ENCODE results near the gene QPCTL.

QPCTL gene

DNA sequence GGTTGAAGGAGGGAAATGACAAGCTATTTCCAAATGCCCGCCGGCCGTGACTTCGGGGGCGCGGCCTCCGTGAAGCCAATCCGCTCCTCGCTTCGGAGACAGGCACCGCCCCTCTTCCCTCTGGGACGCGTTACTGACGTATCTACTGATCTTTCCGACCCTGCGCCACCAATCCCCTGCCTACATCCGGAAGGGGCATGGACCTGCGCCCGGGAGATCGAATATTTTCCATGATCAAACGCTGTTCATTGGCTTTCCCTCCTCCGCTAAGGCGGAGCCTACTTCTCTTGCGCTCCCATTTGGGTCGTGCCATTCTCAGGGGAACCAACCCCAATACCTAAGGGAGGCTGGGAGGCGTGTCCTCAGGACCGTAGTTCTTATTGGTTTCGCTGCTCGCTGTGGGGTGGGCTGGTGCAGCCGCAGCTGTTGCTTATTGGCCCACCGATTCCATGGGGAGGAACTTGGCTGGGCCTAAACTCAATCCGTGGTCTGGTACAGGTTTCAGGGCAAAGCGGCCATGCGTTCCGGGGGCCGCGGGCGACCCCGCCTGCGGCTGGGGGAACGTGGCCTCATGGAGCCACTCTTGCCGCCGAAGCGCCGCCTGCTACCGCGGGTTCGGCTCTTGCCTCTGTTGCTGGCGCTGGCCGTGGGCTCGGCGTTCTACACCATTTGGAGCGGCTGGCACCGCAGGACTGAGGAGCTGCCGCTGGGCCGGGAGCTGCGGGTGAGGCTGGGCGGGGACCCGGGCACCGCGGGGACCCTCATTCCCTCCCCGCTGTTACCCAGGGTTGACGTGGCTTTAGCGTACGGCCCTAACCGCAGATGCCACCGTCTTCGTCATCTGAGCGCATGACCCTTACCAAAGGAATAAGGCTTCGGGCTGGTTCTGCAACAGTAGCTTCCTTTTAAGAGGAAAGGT, at the start of gene QPCTL:
QPCTL (plus strand) TSS at position 480 of the 919 bp plus-strand sequence; CDS start at position 518, 38 bp downstream.
- peak; percentile 100 for DNase-seq

DNA sequence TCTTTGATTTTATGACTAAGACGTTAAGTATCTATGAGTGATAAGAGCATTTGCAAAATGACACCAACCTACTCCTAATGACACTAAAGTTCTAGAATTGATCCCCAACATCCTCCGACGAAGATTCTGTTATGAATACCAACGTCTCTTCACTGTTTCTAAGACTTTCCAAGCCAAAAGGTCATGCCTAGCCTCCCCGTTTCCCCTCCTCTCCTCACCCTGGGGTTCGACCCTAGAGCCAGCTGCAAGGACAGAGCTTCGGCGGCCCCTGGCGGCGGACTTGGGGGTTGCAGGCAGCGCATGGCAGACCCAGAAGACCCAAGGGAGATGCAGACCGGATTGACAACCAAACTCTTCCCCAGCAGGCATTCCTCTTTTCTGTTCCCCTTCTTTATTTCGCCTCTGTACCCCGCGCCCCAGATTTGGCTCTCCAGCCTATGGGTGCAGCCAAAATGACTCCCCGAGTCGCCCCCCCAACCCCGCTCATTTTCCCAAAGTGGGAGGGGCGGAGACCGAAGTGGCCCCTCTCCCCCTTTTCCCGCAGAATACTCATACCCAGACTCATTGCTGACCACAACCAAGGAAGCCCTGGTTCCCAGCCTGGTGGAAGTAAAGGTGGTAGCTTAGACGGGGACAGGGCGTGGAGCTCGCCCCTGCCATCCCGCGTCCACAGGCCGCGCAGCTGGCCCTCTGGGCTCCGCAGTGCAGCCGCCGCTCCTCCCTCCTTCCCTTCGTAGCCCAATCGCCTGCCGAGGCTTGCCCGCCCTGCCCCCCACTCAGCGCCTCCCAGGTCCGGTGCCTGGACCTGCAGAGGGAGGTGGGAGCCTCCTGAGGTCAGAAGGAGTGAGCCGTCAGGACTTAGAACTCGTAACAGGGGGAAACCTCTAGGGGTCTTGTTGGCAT, 49.2 kb upstream of the QPCTL start:
- peak; percentile 62 for DNase-seq

GRCh38 chr19:45643927-45644771, 48.3 kb upstream of the QPCTL start:
- no peak for DNase-seq

GRCh38 chr19:45645068-45645630, 47.3 kb upstream of the QPCTL start:
- DNase-seq, result no peak

DNA sequence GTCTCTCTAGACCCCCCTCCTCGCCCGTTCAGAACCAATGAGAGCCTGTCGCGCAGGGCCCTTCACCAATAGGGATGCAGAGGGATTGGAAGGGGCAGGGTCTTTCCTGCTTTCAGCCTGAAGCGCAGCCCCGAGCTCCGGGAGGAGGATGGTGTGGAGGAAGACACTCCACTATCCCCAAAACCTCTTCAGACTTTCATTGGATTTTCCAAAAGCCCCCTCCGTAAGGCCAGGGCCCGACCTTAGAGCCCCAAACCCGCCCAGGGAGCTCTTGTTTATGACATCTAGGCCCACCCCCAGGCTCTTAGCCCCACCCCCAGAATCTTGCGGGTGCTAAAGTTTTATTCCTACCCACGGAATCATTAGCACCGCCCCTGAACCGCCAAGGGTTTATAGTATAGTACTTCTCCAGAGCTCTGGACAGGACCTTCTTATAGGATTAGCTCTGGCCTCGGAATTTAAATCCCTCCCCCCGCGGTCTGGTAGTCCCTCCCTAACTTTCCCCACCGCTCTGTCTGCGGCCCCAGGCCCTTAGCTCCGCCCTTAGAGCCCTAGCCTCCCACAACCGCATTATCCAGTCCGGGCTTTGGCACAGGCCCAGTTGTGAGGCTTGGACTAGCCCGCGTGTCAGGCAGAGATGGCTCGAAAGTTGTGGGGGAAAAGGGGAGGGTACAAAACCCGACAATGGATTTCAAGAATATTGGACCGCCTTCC, 46.7 kb upstream of the QPCTL start:
- peak; percentile 75 for DNase-seq

GRCh38 chr19:45646345-45646698, 46.1 kb upstream of the QPCTL start:
- DNase-seq, result no peak

GRCh38 chr19:45650722-45651121, 41.7 kb upstream of the QPCTL start:
- no peak for DNase-seq

- DNase-seq, result no peak
Measured at GRCh38 chr19:45653634-45654033, 38.8 kb upstream of the QPCTL start.

DNA sequence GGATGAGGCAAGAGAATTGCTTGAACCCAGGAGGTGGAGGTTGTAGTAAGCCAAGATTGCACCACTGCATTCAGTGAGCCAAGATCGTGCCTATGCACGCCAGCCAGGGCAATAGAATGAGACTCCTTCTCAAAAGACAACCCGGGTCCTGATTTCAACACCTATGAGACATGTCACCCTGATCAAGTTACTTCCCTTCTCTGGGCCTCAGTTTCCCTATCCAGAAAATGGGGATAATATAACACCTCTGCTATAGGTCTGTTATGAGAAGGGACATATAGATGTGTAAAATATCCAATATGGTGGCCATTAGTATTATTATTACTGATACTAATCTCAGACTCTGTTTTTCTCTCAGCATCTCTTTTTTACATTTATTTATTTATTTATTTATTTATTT, 37.4 kb upstream of the QPCTL start:
- DNase-seq, result no peak

GRCh38 chr19:45657520-45658167, 34.8 kb upstream of the QPCTL start:
- DNase-seq, result no peak

- no peak for DNase-seq
Measured at GRCh38 chr19:45659096-45659729, 33.3 kb upstream of the QPCTL start.

DNA sequence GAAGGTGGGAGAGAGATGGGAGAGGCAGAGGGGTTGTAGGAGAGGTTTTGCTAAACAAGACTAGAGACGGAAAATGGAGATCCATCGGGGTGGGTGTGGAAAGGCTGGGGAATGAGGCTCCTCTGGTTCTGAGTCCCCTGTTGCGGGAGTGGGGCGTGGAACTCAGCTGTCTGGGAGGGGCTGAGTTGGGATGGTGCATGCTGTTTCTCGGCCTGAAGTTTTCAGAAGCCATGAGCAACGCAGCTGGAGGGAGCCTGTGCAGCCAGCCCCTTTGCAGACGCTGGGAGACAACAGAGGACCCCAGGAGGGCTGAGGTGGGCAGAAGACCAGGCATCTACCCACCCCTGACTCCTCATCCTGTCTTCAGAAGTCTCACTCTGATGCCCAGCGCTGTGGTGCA, 31.8 kb upstream of the QPCTL start:
- no peak for DNase-seq

DNA sequence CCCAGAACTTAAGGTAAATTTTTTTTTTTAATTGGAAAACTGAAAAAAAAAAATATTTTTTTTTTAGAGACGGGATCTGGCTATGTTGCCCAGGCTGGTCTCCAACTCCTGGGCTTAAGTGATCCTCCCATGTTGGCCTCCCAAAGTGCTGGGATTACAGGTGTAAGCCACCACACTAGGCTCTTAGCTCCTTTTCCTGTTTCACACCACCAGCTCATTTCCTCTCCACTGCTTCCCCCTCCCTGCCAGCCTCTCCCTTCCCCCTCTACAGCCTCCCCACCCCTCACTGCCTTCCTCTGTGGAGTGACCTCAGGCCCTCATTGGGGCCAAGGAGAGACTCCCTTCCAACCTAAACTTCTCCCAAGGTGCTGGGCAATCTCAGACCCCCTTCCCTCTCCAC, 28.7 kb upstream of the QPCTL start:
- no peak for DNase-seq

GRCh38 chr19:45664575-45664974, 27.9 kb upstream of the QPCTL start:
- no peak for DNase-seq

- no peak for DNase-seq
Measured at GRCh38 chr19:45667620-45668341, 24.7 kb upstream of the QPCTL start, which contains the start of gene GIPR. Gene GIPR (plus strand): TSS chr19:45668221. CDS start chr19:45669521, 1,300 bp downstream.

DNA sequence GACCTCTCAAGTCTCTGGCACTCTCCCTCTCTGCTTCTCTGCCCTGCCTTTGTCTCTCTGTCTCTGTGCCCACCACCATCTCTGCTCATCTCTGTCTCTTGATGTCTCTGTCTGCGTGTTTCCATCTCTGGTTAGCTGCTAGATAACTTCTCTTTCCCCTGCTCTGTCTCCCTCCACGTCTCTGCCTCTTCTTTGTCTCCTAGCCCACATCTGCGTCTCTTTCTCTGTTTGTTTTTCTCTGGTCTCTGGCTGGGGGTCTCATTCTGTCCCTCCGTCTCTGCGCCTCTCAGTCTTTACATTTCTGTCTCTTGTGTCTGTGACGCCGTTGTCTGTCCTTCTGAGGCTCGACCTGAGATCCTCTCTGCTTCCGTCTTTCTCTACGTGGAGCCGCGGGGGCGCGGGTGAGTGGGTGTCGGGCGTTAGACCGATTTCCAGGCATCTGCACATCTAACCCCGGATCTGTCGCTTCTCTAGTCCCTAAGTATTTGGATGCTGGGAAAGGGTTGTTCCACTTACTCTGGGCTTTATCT, 24.1 kb upstream of the QPCTL start:
- DNase-seq, result no peak

DNA sequence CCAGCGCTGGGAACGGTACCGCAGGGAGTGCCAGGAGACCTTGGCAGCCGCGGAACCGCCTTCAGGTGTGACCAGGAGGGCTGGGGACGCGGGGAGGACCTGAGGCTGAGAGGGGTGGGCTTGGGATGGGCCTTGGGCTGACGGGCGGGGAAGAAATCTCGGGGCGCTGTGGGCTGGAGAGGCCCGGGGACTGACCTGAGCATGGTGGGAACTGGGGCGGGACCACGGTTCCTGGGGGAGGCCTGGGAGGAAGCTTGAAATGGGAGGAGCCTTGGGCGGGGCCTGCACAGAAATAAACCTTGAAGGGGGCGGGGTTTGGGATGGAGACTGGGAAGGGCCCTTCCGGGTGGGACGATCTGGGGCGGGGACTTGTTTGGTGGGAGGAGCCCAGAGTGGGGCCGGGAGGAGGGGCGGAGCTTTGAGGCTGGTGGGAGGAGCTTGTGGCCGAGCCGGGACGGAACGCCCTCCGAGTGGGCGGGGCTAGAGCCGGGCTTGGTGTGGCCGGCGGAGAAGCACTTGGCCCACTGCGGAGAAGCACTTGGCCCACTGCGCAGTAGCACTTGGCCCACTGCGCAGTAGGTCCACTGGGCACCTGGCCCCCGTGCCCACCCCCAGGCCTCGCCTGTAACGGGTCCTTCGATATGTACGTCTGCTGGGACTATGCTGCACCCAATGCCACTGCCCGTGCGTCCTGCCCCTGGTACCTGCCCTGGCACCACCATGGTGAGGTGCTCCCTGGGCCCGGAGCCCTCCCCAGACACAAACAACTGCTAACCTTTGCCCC, 21.6 kb upstream of the QPCTL start:
- DNase-seq, result no peak

- DNase-seq, result no peak
Measured at GRCh38 chr19:45674946-45675345, 17.5 kb upstream of the QPCTL start.

GRCh38 chr19:45676851-45677263, 15.6 kb upstream of the QPCTL start:
- no peak for DNase-seq
